Skin epidermis (tissue), 12 donors: Measurements from ENCODE around the gene MAP4K2.

Experiments
- H3K27ac ChIP-seq, 21 experiments: fragments of 200-600 bp; sonication (generic) in 11 of 21; one replicate each; pipeline ENCODE4 v1.5.0; 2020; ENCODE audit warnings: mild to moderate bottlenecking in 3 of 21, inconsistent platforms in 2 of 21, moderate library complexity in 2 of 21
- H3K4me3 ChIP-seq, 7 experiments: fragments of 200-600 bp; sonication (generic) in 2 of 7; one replicate each; pipeline ENCODE4 v1.5.0; 2020; ENCODE audit warnings: inconsistent platforms in 2 of 7, mild to moderate bottlenecking in 2 of 7, moderate library complexity in 1 of 7

Gene MAP4K2

GRCh38 chr11:64762277-64762673, 40.7 kb downstream of the MAP4K2 start:
- peak overlapping the region in 6 of 21 experiments; percentile 2 to 75 (median 59) for H3K27ac ChIP-seq
- no peak overlapping the region for H3K4me3 ChIP-seq

DNA sequence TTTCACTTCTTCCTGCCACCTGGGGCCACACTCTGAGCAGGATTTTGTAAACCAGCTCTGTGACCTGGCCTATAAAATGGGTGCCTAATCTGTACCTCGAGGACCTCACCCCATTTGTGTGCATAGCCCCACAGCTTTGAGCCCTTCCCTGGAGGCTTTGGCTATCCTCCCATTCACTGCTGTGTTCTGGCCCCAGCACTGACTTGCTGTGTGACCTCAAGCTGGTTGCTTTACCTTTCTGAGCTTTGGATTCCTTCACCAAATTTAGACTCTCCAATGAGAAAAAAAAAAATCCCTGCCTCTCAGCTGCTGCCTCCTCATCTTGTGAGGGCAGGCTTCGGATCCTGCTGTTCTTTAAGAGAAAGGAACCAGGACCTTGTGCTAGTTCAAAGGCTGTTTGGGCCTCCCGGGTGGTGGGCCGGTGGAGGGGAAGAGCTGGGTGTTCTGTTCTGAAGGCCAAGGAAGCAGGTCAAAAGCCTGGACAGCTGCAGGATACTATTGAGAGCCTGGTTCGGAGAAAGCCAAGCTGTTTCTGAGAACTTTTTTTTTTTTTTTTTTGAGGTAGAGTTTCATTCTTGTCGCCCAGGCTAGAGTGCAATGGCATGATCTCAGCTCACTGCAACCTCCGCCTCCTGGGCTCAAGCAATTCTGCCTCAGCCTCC, 42.1 kb downstream of the MAP4K2 start:
- H3K4me3 ChIP-seq, result no peak overlapping the region
- H3K27ac ChIP-seq, result peak overlapping the region in 3 of 21 experiments; percentile 47 to 75 (median 49)

- peak within 1 kb of the TSS in 10 of 21 experiments; percentile 3 to 53 (median 20) for H3K27ac ChIP-seq
- no peak within 1 kb of the TSS for H3K4me3 ChIP-seq
Measured at GRCh38 chr11:64759722-64760719, 43.0 kb downstream of the MAP4K2 start, which contains the start of gene PYGM. TSS of gene PYGM (minus strand) at chr11:64759974. CDS start at chr11:64759898, 76 bp downstream.

DNA sequence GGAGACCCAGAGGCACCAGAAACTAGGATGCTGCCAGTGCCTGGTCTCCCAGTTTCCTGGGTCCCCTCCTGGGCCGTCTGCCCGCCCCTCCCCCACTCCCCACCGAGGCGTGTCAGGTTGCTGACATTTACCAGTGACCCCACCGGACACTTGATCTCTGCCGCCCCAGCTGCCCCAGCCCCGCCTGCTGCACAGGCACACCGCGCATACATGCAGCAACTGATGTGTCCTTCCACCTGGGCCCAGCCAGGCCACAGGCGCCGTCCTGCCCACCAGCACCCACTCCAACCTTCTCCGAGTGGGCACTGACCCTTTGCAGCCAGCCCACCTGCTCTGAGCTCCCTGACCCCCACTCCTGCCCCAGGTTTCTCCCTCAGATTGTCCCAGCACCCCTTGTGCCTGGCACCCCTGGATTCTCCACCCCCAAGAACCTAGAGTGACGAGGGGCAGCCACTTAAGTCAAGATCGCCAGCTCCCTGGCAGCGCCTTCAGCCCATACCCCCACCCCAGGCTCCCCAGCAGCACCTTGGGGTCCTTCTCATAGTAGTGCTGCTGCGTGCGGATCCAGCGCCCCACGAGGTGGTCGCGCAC, 43.8 kb downstream of the MAP4K2 start:
- Histone ChIP-seq H3K4me3 (no peak overlapping the region), H3K27ac (peak overlapping the region in 9 of 21 experiments; percentile 3 to 49 (median 18))

DNA sequence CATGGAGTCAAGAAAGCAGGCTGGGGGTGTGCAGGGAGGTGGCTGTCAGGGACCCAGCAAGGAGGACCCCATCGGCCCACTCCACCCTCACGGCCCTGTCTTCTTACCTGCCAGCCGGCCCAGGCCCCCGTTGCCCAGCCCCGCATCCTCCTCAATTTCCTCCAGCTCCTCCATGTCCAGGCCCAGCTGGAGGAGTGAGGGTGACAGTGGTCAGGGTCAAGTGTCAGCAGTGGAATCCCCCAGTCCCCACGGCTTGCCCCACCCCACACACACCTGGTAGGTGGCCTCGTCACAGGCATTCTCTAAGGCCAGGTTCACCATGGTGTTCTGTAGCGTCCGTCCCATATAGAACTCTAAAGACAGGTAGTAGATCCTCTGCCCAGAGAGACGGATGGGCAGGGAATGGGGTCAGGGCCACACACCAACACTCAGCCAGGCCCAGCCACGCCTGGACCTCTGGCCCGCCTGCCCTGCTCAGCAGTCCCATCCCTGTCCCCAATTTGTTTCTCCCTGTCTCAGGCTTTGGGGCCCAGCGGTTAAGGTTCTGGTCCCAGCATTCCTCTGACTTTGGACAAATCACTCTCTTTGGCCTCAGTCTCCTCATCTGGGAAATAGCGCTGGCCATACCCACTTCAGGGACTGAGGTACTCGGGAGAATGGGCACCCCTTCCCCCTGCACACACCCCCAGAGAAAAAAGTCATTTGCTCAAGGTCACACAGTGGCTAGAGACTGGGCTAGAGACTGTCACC, 44.5 kb downstream of the MAP4K2 start:
- peak overlapping the region in 1 of 21 experiments; percentile 31 for H3K27ac ChIP-seq

GRCh38 chr11:64757549-64758329, 45.3 kb downstream of the MAP4K2 start:
- Histone ChIP-seq H3K27ac (no peak overlapping the region), H3K4me3 (no peak overlapping the region)

More for the DNA sequence above, 44.5 kb downstream of the MAP4K2 start:
- no peak overlapping the region for H3K4me3 ChIP-seq

DNA sequence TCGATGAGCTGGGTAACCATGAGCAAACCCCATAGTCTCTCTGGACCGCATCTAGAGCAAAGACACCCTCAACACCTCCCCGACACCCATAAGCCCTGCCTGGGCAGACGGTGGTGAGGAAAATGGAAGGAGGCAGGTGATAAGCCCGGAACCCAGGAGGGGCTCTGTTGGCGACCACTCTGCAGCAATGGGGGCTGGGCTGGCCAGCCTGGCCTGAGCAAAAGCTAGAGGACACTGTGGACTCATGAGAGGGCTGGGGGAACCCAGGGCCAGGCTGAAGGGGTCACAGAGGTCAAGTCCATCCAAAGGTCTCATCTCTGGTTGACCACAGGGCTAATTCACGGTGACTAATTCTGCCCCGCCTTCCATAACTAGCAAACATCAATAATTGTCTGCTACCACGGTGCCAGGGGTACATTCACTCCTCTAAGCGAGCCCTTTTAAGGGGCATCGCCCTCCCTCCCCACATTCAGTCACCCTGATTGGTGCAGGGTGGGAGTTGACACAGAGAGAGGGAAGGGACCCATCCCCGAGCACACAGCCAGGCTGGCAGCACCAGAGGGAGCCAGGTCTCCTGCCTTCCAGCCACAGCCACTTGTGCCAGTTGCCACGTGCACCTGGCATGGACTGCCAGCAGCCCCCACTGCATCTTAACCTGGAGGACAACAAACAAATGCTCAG, 47.2 kb downstream of the MAP4K2 start:
- no peak overlapping the region for H3K27ac ChIP-seq

DNA sequence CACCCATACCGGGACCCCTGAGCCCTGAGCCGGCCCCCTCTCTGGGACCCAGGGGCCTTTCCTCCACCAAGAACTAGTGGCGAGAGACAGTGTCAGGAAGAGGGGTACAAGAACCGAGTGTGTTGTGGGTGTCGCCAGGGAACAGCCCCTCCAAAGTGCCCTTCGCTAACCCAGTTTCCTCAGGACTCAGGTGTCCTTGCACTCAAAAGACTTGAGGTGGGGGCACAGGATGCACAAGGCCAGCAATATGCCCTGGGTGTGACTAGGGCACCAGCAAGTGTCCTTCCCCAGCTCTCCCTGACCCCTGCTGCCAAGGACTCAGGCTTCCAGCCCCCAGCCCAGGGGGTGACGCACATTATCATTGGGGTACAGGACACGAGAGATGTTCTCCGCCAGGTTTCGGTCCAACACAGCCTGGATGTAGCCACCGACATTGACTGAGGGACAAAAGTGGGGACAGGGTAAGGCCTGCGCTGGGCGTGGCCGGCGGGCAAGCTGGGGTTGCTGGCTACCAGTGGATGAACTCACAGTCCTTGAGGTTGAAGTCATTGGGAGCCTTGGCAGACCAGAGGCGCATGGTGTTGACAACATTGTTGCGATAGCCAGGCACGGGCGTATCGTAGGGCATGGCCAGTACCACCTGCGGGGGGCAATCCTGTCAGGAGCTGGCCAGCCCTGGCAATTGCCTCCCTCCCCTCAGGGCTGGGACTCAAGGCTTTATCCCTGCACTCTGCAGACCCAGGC, 47.9 kb downstream of the MAP4K2 start:
- Histone ChIP-seq H3K27ac (no peak overlapping the region), H3K4me3 (no peak overlapping the region)

More for the DNA sequence above, 47.2 kb downstream of the MAP4K2 start:
- H3K4me3 ChIP-seq, result no peak overlapping the region

DNA sequence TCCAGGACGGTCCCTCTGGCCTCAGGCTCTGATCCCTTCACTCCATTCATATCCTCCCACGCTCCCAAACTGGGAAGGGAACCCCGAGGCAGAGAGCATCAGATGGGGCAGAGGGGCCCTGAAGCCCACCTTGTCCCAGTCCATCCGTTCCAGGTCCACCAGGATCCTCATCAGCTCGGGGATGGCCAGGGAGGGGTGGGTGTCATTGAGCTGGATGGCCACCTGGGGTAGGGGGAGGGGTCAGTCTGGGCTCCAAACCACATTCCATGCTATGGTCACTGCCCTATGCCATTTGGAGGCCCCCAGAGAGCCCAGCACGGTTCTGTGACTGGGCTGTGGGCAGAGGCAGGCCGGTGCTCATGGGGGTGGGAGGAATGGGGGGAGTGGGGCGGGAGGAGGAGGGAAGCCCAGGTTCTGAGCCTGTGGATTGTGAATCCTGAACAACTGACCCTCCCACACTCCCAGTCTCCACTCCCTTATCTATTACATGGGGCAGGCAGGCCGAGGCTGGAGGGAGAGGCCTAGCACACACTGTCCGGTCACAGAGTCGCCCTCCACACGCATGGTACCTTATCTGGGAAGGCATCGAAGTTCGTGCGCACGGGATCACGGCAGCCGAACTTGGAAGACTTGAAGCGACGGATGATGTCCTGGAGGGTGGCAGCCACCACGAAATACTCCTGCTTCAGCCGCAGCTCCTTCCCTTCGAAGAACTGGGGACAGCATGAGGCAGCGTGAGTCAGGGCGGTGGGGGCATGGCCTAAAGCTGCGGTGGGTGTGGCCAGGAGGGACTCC, 48.7 kb downstream of the MAP4K2 start:
- Histone ChIP-seq H3K27ac (no peak overlapping the region), H3K4me3 (no peak overlapping the region)

DNA sequence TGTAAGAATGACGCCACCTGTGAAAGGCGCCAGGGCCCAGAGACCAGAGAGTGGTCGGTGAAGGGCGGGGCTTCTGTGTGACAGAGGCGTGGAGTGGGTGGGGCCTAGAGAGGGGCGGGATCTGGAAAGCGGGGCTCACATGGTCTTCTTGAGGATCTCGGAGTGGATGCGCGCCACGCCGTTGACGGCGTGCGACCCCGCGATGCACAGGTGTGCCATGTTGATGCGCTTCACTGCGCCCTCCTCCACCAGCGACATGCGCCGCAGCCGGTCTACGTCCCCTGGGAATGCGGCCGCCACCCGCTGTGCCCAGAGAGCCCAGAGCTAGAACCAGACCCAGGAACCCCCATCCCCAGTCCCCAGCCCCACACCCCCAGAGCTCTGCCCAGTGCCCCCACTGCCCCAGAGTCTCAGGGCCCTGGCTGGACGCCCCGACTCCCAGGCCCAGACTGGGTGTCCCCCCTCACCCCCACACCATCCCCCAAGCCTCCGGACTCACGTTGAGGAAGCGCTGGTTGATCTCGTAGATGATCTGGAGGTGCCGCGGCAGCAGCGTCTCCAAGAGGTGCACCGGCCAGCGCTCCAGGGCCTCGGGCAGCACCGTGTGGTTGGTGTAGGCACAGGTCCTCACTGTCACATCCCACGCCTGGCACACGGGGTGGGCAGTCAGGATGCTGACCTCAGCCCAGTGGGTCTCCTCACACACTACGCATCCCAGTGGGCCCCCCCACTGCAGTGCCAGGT, 49.5 kb downstream of the MAP4K2 start:
- H3K4me3 ChIP-seq, result no peak overlapping the region
- no peak overlapping the region for H3K27ac ChIP-seq

GRCh38 chr11:64753019-64753379, 50.0 kb downstream of the MAP4K2 start:
- Histone ChIP-seq H3K27ac (no peak overlapping the region), H3K4me3 (no peak overlapping the region)

DNA sequence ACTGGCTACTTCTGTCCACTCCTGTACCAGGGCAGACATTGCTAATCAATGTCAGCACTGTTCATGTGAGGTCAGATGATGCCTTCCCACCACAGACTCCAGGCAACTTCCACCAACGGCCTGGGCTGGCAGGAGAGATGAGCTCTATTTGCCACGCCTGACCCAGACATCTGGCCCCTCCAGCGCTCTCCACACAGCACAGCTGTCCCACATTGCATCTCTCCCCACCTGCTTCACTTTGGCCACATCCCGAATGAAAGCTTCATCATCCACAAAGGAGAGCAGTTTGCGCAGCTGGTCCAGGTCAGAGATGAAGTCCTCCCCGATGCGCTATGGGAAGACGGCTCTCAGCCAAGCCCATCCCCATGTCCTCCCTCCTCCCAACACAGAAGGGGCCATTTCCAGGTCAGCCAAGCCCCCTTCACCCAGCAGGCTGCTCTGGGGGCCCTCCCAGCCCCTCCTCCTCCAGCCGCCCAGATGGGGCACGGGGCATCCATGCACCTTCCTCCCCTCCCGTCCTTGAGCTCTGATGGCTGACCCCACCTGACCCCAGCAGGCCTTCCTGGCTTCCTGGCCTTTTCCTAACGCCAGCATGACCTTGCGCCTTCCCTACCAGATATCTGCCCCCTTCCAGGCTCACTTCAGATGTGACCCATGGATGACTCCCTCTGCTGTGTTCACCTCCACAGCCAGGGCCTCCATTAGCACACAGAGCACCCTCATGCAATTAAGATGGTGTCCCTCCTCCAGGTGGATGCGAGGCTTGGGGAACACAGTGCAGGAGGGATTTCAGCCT, 50.6 kb downstream of the MAP4K2 start:
- Histone ChIP-seq H3K4me3 (no peak overlapping the region), H3K27ac (no peak overlapping the region)

GRCh38 chr11:64751580-64751979, 51.4 kb downstream of the MAP4K2 start:
- H3K27ac ChIP-seq, result no peak overlapping the region
- no peak overlapping the region for H3K4me3 ChIP-seq

- H3K27ac ChIP-seq, result no peak overlapping the region
- H3K4me3 ChIP-seq, result no peak overlapping the region
Measured at GRCh38 chr11:64751136-64751535, 51.9 kb downstream of the MAP4K2 start.

- no peak overlapping the region for H3K4me3 ChIP-seq
- H3K27ac ChIP-seq, result no peak overlapping the region
Measured at GRCh38 chr11:64750361-64751054, 52.5 kb downstream of the MAP4K2 start.
